ENCODE measurements around the gene RASL10B.
A peak's percentile ranks its signal among the peaks of the same experiment; 100 is the strongest.
"Not testable (repeated sequence)": the region's sequence is repeated elsewhere in the genome, so short reads cannot be mapped to it uniquely, and the experiment has no call there.

RASL10B gene

DNA sequence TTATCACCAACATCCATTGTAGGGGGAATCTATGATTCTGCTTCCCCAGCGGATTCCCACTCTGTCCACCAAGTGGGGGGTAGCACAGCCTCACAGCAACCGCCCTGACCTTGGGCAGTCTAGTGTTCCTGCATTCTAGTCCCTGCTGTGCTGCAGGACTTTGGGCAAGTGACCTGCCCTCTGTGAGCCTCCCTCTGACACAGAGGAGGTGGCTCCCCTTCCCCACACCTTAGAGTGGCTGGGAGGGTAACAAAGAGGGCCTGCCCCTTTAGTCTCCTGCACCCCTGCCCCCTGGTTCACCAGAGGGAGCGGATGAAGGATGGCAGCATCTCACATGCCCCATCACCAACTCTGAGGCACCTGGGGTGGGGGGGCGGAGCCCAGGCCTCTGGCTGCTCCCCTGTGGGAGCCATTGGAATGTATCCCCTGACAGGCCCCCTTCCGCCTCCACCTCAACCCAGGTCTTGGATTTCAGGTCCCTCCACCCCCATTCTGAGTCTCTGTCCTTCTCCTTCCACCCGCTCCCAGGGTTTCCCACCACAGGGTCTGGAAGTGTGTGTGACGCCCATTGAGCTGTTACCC lies 11.5 kb downstream of the RASL10B start:
- no peak for DNase-seq (ENCODE audit: low read depth)

DNA sequence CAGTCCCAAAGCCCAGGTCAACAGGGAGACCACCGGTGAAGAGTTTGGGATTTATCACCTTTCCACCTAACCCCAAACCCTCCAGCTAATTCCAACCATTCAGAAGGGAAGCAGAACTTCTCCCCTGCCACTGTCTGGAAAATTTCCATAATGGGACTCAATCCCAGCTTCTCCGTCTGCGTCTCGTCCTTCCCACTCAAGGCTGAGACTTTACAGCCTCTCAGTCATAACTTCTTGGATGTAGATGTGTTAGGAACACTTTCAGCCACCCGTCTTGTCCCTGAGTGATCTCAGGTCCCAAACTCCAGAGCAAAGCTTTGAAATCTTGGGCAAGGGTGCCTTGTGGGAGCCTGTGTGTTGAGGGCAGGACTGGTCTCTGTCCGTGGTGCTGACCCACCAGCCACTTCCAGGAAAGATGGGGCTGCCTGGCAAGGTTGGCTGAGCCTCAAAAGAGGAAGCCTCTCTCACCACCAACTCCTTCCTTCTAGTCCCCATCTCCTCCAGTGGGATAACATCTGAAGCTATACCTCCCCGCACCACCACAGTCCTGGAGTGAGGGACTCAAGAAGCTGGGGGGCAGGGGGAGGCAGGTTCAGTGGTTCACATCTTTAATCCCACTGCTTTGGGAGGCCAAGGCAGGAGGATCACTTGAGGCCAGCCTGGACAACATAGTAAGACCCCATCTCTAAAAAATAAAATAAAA lies 12.3 kb downstream of the RASL10B start:
- peak; percentile 50 for DNase-seq (ENCODE audit: low read depth)

DNA sequence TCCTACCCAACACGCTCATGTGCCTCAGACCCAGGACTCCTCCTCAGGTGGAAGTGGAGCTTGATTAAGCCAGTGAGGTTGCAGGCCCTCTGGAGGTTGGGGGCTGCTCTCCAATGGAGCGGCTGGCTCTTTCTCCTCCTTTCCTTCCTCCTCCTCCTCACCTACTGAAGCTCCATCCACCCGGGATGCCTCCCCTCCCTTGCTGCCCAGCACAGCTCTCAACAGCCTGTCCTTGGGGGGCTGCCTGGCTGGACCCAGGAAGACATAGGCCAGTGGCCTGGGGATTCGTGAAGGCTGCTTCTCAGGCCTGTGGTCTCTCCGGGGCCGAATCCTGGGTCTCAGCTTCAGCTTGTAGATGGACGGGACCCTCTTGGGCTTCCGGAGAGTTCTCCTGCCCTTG lies 13.4 kb downstream of the RASL10B start:
- DNase-seq (ENCODE audit: low read depth) = no peak

DNA sequence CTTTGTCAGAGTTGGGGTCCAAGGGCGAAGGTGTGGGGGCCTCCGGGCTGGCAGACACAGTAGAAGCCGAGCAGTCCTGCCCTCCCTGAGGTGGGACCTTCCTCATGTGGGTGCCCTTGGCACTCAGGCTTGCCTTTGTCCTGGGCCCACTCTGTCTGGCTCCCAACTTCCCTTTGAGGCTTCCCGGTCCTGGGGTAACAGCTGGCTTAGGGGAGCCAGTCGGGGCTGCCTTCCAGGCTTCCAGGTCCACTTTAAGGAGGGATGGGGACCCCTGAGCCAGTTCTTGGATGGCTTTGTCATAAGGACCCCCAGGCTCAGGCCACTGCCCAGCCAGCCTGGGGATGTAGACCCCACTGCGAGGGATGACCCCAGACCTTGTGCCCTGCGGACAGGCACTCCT lies 13.8 kb downstream of the RASL10B start:
- no peak for DNase-seq (ENCODE audit: low read depth)

DNA sequence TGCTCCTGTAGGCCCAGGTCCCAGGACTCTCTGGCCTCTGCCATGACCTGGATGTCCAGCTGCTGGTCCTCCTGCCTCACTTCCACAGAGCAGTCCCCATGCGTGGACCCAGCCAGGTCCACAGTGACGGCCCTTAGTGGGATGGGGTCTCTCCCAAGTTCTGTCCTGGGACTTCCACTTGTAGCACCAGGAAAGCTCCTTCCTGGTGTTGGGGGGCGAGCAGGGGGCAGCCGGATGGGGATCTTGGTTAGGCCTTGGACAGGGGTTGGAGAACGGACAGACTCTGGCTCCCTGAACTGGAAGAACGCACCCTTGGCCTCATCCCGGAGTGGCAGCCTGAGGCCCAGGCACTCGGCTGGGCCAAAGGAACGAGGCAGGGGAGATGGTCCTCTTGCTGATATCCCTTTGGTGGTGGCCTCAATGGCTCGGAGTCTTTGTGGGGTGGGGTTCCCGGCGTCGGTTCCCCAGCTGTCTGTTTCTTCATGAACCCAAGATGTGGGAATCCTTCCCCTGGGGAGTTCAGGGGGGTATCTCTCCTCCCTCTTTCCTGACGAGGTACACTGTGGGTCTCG lies 14.4 kb downstream of the RASL10B start:
- DNase-seq (ENCODE audit: low read depth) = no peak

DNA sequence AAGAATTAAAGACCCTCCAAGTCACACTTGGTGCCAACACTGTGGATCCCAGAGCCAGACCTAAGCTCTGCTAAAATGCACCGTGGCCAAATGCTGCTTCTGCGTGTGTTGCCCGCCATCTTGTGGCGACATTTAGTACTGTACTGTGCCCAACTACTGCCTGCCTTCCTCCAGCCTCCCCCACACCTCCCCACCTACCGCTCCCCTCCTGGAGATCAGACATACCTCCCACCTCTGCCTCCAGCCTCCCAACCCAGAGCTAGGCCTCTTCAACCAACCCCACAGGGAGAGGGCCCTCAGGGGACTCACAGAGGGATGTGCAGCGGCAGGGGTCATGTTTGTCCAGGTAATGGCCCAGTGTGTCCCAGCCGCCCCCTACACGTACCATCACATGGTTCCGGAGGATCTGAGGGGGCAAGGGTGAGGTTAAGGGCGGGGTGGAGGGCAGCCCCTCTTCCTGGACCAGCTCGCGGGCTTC lies 16.1 kb downstream of the RASL10B start:
- DNase-seq (ENCODE audit: low read depth) = peak; percentile 83

DNA sequence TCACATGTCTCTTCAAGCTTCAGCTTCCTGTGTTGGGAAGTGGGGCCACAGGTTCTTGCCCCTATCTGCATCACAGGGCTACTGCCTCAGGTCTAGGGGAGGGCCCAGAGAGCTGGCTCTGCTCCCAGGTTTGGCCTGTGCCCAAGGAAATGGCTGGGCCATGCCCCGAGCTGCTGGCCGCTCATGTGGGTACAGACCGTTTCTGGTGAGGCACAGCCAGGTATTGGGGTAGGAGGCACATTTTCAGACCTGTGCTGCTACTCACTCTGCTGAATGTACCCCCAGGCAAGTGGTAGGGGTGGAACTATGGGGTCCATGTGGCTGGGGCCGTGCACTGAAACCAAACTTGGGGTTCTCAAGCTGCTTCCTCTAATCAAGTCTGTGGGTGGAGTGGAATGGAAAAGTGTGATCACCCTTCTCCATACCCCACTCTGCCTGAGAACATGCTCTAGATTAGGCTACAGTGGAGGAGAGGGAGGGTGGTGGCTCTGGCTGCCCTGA lies 17.0 kb downstream of the RASL10B start:
- DNase-seq (ENCODE audit: low read depth) = no peak

DNA sequence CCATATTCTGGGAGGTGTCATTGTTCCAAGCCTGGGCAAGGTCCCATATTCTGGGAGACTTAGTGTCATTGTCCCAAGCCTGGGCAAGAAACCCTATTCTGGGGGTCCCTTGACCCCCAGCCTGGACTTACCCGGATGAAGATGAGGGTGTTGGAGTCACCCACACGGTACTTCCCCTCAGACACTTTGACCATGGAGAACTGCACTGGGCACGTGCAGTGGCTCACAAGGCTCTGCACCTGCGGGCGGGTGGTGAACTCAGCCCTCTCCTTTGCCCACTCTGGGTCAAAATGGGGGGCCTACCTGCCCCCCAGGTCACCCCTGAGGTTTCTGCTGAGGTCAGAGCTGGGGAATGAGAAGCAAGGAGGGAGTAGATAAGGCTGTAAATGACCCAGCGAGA lies 17.5 kb downstream of the RASL10B start:
- DNase-seq (ENCODE audit: low read depth) = no peak

DNA sequence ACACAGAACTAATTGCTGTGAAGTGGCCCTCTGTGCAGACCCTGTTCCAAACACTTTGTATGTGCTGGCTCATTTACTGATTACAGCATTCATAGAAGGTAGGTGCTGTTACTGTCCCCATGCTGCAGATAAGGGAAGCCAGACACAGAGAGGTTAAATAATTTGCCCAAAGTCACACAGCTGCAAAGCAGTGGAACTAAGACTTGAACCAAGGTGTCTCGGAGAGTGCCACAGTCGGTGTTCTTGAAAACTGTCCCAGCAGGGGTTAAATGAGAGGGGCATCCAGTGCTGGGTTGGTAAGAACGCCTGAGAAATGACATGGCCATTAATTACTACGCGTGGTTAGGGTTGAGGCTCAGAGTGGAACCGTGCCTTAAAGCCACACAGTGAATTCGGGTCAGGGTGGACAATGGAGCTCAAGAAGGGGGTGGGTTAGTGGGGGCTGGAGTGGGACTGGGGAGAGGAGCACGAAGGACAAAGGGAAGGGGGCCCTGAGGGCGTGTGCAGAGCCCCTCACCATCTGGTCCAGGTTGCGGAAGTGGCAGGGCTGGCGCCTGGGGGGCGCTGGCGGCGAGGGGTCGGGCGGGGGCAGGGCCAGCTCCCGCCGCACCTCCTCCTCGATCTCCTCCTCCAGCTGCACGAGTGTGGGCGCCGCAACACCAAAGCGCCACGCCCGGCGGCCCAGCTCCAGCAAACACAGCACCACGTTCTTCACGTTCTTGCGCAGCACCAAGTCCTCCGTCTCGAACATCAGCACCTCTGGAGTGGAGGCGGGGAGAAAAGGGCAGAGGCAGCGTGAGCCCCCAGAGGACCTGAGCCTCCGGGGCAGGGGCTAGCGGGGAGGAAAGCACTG lies 18.3 kb downstream of the RASL10B start:
- no peak for DNase-seq (ENCODE audit: low read depth)

DNA sequence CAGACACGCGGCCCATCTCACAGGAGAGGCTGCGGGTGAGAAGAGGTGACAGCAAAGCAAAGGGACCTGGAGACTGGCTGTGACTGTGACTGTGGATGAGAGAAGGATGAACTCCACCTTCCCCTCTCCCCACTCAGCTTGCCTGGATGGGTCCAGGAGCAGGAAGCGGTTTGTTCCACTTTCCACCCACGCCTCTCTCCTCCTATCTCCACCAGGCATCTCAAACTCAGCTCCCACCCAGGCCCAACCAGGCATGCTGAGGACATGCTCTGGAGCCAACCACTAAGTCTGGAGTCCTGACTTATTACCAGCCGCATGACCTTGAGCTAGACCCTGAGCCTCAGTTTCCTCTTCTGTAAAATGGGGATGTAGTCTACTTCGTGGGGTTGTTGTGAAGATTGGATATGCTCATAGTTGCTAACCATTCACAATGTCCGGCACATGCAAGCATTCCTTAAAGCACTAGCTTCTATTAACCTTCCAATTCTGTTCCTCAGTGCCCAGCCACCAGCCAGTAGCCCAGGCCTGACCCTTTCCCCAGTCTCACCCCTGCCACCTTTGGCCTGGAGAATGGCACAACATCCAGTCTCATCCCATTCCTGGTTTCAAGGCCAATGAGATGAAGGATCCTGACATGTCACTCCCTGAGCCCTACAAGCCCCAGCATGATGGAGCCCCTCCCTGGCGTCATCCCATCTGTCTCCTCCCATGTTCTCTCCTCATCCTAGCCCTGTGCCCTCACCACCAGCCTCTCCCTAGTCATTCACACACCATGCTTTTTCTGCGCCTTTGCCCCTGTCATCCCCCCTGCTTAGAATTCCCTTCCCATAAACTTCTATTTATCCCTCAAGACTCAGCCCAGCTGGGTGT lies 19.3 kb downstream of the RASL10B start:
- no peak for DNase-seq (ENCODE audit: low read depth)

DNA sequence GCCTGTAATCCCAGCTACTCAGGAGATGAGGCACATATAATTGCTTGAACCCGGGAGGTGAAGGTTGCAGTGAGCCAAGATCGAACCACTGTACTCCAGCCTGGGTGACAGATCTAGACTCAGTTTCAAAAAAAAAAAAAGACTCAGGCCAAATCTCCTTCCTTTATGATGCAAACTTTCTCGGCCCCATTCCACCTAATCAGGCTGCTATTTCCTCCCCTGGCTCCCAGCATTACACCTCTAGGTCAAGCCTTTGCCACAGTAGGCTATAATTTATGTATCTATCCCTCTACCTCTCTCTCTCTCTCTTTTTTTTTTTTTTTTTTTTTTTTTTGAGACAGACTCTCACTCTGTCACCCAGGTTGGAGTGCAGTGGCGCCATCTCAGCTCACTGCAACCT lies 20.1 kb downstream of the RASL10B start:
- not testable (repeated sequence) for DNase-seq (ENCODE audit: low read depth)

DNA sequence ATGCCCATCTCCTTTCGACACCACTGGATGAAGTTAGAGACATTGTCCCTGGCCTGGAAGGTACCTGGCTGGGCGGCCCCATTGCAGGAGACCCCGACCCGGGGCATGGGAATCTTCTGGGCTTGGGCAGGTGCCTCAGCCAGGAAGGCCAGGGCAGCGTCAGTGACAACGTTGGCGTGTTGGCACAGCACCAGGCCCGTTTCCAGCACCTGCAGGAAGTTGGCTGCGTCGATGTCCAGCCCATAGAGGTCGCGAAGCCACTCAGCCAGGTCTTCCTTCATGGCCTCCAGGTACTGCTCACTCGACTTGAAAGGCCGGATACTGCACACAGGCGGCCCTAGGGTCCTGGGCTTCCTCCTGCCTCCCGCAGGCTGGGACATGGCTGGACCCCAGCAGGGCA lies 21.0 kb downstream of the RASL10B start:
- DNase-seq (ENCODE audit: low read depth) = no peak

DNA sequence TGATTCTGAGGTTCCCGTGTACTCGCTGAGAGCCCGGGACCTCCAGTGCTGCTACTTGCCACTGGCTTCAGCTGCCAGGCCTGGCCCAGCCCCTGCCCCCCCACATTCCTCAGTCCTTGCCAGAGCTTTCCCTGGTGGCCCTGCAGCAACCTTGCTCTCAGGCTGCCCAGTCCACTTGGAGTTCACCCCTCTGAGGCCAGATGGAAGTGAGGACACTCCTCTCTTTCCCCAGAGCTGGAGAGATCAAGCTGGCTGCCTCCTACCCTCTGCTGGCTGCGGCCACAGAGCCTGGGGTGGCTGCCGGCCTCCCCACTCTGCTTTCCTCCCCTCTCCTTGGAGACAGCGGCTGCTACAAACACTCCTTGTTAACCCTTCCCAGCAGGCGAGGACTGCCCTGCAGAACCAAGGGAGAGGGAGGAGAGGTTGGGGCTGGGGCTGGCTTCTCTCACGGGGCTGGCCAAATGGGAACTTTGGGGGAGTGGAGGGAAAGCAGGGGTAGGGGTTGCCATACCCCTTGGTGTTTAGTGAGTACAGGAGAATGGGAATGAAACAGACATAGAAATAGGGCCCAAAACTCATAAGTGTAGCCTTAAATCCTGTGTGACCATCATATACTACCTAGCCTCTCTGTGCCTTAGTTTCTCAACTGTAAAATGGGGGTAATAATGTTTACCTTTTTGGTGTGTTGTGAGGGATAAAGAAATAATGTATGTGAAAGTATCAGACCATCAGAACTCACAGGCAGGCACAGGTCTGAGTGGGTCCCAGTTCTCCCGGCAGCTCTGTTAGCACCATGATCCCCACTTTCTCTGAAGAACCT lies 21.7 kb downstream of the RASL10B start, which contains the start of gene GAS2L2:
TSS of gene GAS2L2 (minus strand) at position 295 of the 820 bp plus-strand sequence. CDS start 389 bp downstream, outside the sequence.
- DNase-seq (ENCODE audit: low read depth) = no peak

DNA sequence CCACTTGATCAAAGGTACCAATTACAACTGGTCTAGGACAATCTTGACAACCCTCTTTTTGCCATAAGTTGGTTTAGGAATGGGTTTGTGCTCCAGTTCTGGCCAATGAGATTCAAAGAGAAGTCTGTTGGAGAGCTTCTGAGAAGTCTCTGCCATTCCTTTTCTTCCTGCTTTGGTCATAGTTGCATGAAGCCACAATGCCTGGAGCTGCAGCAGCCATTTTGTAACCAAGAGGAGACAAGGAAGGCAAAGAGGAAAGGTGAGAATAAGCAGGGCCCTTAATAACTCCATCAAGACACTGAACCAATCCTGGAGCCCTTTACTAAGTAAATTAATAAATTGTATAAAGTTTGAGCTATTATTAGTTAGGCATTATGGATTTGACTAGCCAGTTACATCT lies 25.8 kb downstream of the RASL10B start:
- DNase-seq (ENCODE audit: low read depth) = no peak

DNA sequence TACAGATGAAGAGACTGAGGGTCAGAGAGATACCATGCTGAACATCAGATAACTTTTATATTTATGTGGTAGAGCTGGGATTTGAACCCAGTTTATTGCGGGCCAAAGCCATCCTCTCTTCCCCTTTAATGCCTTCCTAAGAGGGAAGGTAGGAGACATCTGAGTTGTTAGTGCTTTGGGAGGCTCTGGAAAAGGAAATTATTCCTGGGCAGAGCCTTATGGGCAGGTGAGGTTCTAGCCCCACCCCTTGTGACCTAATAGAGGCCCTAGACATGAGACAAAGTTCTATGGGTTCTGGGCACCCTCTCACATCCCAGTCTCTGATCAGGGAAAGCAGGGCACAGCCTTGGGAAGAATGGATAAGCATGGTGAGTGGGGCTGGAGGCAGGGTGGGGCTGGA lies 29.1 kb downstream of the RASL10B start, which contains the start of gene C17orf50:
TSS of gene C17orf50 (plus strand) at position 301 of the 400 bp plus-strand sequence. CDS start at position 356, 55 bp downstream.
- DNase-seq (ENCODE audit: low read depth) = no peak

DNA sequence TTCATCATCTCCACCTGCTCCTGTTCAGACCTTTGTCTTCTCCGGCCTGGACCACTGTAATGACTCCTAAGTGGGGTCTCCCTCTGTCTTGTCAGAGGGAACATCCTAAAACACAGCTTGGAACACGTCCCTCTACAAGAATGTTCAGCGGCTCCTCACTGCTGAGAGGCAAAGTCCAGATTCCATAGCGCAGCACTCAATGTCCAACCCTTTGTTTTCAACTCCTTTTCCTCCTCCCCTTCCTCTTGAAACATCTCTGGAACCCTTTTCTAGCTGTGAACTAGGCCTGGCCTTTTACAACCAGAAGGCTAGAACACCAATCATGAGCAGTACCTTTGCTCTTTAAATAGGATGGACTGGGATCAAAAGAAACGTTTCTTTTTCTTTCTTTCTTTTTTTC lies 30.2 kb downstream of the RASL10B start:
- no peak for DNase-seq (ENCODE audit: low read depth)

DNA sequence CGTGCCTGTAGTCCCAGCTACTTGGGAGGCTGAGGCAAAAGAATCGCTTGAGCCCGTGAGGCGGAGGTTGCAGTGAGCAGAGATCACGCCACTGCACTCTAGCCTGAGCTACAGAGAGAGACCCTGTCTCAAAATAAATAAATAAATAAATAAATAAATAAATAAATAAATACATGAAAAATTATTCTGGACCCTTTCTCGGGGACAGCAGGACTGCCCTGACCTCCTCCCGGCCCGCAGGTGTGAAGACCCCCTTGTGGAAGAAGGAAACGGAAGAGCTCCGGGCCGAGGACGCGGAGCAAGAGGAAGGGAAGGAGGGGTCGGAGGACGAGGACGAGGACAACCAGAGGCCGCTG lies 32.3 kb downstream of the RASL10B start:
- DNase-seq (ENCODE audit: low read depth) = no peak

DNA sequence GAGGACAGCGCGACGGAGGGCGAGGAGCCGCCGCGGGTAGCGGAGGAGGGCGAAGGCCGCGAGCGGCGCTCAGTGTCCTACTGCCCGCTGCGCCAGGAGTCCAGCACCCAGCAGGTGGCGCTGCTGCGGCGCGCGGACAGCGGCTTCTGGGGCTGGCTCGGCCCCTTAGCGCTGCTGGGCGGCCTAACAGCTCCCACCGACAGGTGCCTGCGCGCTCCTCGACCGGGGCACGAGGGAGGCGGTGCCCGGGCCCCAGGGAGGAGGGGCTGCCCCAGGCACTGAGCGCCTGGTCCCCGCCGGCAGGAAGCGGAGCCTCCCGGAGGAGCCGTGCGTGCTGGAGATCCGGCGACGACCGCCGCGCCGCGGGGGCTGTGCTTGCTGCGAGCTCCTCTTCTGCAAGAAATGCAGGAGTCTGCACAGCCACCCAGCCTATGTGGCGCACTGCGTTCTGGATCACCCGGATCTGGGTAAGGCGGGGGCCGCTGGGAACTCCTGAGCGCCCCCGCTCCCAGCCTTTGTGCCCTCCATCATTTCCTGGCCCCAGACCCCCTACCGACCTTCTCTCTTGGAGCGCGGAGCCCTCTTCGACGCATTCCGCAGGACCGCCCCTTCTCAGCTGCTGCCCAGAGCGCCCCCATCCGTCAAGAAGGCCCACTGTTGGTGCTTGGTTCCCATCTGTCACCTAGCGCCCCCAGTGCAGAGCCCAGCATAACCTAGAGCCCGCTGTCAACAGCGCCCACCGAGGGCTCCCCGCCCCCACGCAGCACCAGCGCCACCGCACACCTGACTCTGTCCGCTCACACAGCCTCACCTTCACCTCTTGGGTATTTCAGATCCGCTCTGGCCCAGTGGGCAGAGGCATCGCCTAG lies 32.9 kb downstream of the RASL10B start:
- peak; percentile 91 for DNase-seq (ENCODE audit: low read depth)

DNA sequence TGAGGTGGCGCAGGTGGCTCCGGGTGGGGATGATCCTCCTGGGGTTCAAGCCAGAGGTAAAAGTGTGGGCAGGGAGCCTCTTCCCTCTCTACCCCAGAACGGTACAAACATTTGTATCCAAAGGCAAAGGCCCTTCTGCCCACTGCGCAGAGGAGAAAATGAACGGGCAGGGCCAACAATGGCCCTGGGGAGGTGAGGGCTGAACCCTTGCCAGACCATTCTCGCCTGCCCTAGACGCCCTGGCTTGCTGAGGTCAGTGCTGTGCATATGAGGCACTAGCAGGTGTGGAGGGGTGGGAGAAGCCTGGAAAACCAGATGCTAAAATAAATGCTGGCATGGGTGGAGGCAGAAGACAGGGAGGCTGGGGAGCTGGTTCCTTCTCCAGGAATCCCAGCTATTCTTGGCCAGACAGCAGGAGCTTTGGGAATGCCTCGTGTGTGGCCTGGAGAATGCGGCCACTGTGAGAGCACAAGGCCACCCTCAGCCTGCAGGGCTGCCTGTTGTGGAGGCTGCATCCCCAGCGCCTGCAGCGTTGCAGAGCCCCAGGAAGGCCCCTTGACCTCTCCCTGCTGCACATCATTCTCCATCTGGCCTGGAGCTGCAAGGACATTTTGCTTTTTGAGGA lies 33.8 kb downstream of the RASL10B start:
- DNase-seq (ENCODE audit: low read depth) = no peak
